Inflammatory macrophage treated with lipopolysaccharide for 4 hours (primary cell): ENCODE measurements around the gene HEATR5A.
"Not testable (repeated sequence)": the region's sequence is repeated elsewhere in the genome, so short reads cannot be mapped to it uniquely, and the experiment has no call there.

Experiments used
- DNase-seq: peaks from one replicate; pipeline ENCODE4 v3.0.0-alpha.2; 2020

Gene HEATR5A

GRCh38 chr14:31387091-31387490 lies 33.3 kb downstream of the HEATR5A start:
- DNase-seq = no peak

- no peak for DNase-seq
Measured at GRCh38 chr14:31386271-31386670, 34.1 kb downstream of the HEATR5A start.

DNA sequence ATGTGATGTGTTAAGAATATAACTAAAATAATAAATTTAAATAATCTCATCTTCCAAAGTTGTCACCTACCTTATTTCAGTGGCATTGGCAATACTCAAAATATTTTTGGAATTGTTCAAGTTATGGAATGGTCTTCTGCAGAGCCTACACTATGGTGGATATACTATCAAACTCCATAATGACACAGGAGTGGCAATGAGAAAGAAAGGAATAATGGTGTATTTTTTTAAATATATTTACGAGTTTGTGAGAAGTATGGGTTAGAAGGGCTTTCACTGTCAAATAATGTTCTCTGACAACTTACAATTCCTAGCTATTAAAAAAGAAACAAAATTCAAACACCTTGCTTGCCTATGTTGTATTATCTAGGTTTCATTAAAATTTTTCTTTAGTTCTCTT lies 38.1 kb downstream of the HEATR5A start:
- no peak for DNase-seq

- no peak for DNase-seq
Measured at GRCh38 chr14:31380106-31380505, 40.2 kb downstream of the HEATR5A start.

DNA sequence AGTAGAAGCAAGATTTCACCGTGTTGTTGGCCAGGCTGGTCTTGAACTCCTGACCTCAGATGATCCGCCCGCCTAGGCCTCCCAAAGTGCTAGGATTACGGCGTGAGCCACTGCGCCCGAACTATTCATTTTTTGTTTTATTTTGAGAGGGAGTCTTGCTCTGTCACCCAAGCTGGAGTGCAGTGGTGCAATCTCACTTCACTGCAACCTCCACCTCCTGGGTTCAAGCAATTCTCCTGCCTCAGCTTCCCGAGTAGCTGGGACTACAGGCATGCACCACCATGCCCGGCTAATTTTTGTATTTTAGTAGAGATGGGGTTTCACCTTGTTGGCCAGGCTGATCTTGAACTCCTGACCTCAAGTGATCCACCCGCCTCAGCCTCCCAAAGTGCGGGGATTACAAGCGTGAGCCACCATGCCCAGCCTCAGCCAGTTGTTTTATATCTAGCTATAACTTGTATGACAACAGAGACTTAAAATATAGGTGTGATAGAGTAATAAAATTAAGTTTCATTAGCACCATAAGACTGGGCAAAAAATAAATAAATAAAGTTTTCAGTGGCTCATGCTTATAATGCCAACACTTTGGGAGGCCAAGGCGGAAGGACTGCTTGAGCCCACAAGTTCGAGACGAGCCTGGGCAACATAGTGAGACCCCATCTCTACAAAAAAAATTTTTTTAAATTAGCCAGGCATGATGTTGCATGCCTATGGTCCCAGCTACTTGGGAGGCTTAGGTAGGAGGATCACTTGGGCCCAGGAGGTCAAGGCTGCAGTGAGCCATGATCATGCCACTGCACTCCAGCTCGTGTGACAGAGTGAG lies 41.0 kb downstream of the HEATR5A start:
- DNase-seq = not testable (repeated sequence)

GRCh38 chr14:31377433-31377832 lies 42.9 kb downstream of the HEATR5A start:
- no peak for DNase-seq

DNA sequence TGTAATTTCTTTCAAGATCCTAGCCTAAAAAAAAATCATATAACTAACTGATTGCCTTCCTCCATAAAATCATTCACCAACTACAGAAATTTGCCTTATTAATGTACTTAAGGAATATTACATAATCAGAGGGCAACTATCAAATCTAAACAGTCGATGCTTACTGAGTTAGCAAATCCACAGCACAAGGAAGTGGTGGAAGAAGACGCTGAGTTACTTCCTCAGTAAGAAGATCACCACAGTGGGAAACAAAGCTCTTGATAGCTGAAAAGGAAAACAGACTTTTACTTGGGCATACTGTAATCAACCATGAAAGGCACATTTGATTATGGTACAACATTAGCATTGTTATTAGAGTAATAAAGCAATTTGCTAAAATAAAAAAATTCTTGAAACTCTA lies 48.7 kb downstream of the HEATR5A start:
- DNase-seq = peak; percentile 47

DNA sequence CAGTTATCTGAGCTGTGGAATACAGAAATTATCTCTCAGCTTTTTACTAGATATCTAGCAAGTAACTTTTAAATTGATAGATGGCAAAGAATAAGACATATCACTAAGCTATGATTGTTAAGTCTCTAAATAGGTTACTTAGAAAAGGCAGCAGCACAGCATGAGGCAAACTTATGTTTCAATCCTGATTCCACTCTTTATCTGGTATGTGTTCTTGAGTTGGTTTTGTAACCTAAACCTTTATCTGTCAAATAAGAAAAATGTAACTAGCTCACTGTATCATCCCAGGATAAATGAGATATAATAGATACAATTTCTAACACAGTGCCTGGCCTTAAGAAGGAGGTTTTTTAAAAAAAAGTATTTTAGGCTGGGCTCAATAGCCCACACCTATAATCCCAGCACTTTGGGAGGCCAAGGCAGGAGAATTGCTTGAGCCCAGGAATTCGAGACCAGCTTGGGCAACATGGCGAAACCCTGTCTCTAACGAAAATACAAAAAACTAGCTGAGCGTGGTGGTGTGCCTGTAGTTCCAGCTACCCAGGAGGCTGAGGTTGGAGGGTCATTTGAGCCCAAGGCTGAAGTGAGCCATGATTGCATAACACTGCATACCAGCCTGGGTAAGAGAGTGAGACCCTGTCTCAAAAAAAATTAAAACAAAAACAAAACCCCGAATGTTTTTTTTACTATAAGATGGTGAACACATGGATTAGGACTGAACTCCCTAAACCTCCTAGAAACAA lies 56.8 kb downstream of the HEATR5A start:
- DNase-seq = no peak

DNA sequence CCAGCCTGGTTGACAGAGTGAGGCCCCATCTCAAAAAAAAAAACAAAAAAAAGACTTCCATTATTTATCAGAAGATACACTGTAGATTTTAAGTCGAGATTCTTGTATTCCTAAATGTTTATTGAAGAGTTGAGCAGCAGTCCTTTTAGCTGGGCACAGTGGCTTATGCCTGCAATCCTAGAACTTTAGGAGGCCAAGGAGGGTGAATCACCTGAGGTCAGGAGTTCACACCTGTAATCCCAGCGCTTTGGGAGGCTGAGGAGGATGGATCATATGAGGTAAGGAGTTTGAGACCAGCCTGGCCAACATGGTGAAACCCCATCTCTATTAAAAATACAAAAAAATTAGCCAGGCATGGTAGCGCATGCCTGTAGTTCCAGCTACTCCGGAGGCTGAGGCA lies 57.6 kb downstream of the HEATR5A start:
- DNase-seq = no peak

- not testable (repeated sequence) for DNase-seq
Measured at GRCh38 chr14:31361761-31362160, 58.6 kb downstream of the HEATR5A start.

DNA sequence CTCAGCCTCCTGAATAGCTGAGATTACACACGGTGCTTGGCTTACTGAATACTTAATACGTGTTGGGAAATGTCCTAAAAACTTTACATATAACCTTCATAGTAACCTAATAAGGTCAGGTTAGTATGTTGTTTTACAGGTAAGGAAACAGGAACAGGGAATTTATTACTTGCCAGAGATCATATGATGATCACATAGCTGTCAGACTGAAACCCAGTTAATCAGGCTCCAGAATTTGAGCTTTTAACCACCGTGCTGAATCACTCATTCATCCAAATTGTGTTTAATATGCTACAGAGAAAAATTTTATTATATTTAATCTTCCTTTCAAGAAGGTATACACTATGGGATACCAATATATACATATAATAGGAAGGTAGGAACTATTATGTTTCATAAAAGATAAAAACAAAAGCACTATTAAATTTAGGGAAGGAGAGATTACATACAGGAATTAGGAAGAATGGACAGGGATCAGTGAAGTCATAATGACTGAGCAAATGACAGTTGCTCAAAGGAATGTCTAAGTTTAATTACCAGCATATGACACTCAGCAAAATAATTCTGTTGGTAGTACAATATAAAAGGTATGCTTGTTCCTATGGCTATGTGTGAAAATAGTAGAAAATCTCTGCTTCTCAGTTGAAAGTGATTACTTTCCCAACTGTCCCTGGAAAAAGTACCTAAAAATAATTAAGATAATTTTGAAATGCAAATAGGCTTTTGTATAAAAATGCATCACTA lies 59.3 kb downstream of the HEATR5A start:
- no peak for DNase-seq

GRCh38 chr14:31357279-31357678 lies 63.1 kb downstream of the HEATR5A start:
- peak; percentile 83 for DNase-seq

- no peak for DNase-seq
Measured at GRCh38 chr14:31346097-31346496, 74.3 kb downstream of the HEATR5A start.

DNA sequence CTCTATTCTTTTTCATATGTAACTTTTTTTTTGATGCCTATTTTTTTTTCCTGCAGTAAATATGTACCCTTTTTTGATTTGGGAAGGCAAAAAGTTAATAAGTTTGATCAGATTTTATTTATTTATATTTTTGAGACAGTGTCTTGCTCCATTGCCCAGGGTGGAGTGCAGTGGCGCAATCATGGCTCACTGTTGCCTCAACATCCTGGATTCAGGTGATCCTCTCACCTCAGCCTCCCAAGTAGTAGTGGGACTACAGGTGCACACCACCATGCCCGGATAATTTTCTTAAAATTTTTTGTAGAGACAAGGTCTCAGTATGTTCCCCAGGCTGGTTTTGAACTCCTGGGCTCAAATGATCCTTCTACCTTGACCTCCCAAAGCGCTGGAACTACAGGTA lies 79.1 kb downstream of the HEATR5A start:
- no peak for DNase-seq

- DNase-seq = no peak
Measured at GRCh38 chr14:31340297-31341063, 79.9 kb downstream of the HEATR5A start.

- DNase-seq = no peak
Measured at GRCh38 chr14:31339743-31340142, 80.6 kb downstream of the HEATR5A start.

DNA sequence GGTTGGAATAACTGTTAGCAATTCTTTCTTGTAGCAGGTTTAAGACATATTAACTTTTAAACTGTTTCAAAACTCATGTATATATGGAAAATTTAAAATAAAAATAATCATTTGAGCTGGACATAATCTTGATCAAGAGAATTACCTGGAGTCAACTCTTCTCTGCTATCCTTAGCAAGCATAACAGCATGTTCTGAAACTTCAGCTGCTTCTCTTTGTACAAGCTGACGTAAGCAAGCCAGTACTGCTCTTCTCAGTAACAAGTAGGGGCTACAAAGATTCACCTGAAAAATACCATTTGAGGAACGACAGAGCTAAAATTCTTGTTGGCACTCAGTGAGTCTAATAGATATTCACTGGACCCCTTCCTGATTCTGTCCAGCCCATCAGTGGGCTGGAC lies 83.0 kb downstream of the HEATR5A start:
- no peak for DNase-seq

DNA sequence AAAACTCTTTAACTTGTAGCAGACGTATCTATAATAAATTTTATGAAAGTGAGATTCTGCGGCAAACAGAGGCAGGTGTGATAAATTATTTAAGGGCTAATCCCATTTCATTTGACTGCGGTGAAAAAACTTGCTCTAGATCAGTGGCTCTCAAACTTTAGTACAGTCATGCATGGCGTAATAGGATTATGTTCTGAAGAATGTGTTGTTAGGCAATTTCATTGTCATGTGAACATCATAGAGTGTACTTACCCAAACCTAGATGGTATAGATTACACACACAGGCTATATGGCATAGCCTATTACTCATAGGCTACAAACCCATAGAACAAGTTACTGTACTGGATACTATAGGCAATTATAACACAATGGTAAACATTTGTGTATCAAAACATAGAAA lies 83.7 kb downstream of the HEATR5A start:
- DNase-seq = peak; percentile 84

- not testable (repeated sequence) for DNase-seq
Measured at GRCh38 chr14:31331395-31331794, 89.0 kb downstream of the HEATR5A start.

DNA sequence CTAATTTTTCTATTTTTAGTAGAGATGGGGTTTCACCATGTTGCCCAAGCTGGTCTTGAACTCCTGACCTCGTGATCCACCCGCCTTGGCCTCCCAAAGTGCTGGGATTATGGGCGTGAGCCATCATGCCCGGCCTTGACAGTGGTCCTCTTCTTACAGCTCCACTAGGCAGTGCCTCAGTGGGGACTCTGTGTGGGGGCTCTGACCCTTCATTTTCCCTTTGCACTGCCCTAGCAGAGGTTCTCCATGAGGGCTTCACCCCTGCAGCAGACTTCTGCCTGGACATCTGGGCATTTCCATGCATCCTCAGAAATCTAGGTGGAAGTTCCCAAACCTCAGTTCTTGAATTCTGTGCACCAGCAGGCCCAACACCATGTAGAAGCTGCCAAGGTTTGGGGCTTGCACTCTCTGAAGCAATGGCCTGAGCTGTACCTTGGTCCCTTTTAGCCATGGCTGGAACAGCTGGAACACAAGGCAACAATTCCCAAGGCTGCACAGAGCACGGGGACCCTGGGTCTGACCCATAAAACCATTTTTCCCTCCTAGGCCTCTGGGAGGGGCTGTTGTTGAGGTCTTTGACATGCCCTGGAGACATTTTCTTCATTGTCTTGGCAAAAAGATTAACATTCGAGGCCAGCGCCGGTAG lies 90.4 kb downstream of the HEATR5A start:
- DNase-seq = not testable (repeated sequence)

DNA sequence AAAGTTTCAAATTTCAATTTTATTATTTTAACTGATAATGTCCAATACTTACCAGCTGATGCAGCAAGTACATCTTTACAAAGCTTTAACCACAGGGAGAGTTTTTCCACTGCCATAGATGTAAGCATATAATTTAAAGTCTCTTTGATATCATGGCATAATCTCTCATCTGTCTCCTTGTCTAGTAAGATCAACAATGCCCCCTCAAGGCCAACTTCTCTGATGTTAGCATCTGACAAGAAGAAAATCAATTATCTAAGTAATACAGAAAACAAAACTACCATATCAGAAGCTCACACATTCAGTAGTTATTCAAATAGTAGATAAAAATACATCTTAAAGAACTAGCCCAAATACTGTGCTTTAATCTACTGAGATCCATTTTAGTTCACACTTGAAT lies 94.2 kb downstream of the HEATR5A start:
- DNase-seq = peak; percentile 3

DNA sequence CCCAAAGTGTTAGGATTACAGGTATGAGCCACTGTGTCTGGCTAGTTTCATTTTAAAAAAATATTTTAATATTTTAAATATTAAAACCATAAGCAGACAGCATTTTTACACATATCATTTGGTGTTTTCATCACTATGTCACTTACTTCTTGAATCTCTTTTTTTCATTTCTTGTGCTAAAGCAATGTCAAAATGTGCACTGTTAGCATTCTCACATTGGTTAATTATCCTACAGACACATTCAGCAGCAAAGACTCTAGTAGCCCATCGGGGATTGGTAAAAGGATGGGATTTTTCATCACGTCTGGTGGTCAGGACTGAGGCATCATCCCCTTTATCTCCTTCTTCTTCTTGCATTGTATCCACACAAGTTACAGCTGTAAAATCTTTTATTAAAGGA lies 96.9 kb downstream of the HEATR5A start:
- no peak for DNase-seq
